ENCODE measurements around the gene FAM193A. TPM values are rescaled to one million over a fixed set of nuclear protein-coding genes. Genes with fewer than 3 reads are reported as not detected.

FAM193A gene
- total and polyA plus RNA-seq, 12 donors = 12.9 to 30.8 (median 23.1) TPM

- WGBS, 4 donors = 88 to 94% (median 91%) methylated on average over 4 of the region's 4 CpGs
- Histone ChIP-seq H3K27ac (no peak overlapping the region), H3K4me3 (no peak overlapping the region), H3K36me3 (replicated peaks in 1 of 2) (no peaks in the 10 kb centered on the region), H3K9me3 (replicated peaks in 1 of 3) (no peaks in the 10 kb centered on the region), H3K4me1 (replicated peaks in 1 of 2) (peaks cover 0 to 34% of the 10 kb centered on the region in 2 donors), H3K27me3 (no peaks in the 10 kb centered on the region)
- no peak for DNase-seq
- intact Hi-C loops (cut with DNase I) = no loop called here
- TF ChIP-seq POLR2A (IDR thresholded peaks at IDR 0.05) (no peak), CTCF (IDR thresholded peaks at IDR 0.05) (no peak)
These were observed 36.4 kb downstream of the FAM193A start for GRCh38 chr4:2572866-2573265.

- Histone ChIP-seq H3K27ac (no peak overlapping the region), H3K27me3 (no peaks in the 10 kb centered on the region), H3K9me3 (replicated peaks in 1 of 3) (no peaks in the 10 kb centered on the region), H3K4me1 (replicated peaks in 1 of 2) (peaks cover 0 to 34% of the 10 kb centered on the region in 2 donors), H3K4me3 (no peak overlapping the region), H3K36me3 (replicated peaks in 1 of 2) (no peaks in the 10 kb centered on the region)
- no peak for TF ChIP-seq CTCF (IDR thresholded peaks at IDR 0.05)
- TF ChIP-seq POLR2A (IDR thresholded peaks at IDR 0.05) = no peak
- DNase-seq = no peak
- WGBS, 4 donors = 84 to 89% (median 88%) methylated on average over 5 to 7 of the region's 7 CpGs
- intact Hi-C loops (cut with DNase I) = no loop called here
These were observed 37.6 kb downstream of the FAM193A start for GRCh38 chr4:2574009-2574408.

- intact Hi-C loops (cut with DNase I) = no loop called here
- Histone ChIP-seq H3K36me3 (replicated peaks in 1 of 2) (no peaks in the 10 kb centered on the region), H3K9me3 (replicated peaks in 1 of 3) (peaks cover 0 to 4% (median 0%) of the 10 kb centered on the region in 3 donors), H3K4me1 (replicated peaks in 1 of 2) (peaks cover 0 to 31% of the 10 kb centered on the region in 2 donors), H3K27ac (no peak overlapping the region), H3K27me3 (no peaks in the 10 kb centered on the region), H3K4me3 (no peak overlapping the region)
- no peak for TF ChIP-seq POLR2A (IDR thresholded peaks at IDR 0.05)
- DNase-seq = peak in 1 of 7 donors; percentile 13
- 82 to 91% (median 88%) methylated on average over 9 of the region's 9 CpGs for WGBS, 4 donors
These were observed 38.4 kb downstream of the FAM193A start for GRCh38 chr4:2574863-2575262.

- Histone ChIP-seq H3K9me3 (replicated peaks in 1 of 3) (peaks cover 0 to 4% (median 0%) of the 10 kb centered on the region in 3 donors), H3K27me3 (no peaks in the 10 kb centered on the region), H3K4me3 (no peak overlapping the region), H3K27ac (no peak overlapping the region), H3K4me1 (replicated peaks in 1 of 2) (peaks cover 0 to 17% of the 10 kb centered on the region in 2 donors), H3K36me3 (replicated peaks in 1 of 2) (no peaks in the 10 kb centered on the region)
- intact Hi-C loops (cut with DNase I) = no loop called here
- TF ChIP-seq POLR2A (IDR thresholded peaks at IDR 0.05) = no peak
- TF ChIP-seq CTCF (IDR thresholded peaks at IDR 0.05) = no peak
- 92 to 100% (median 97%) methylated on average over 3 to 4 of the region's 4 CpGs for WGBS, 4 donors
- DNase-seq = no peak
These were observed 39.8 kb downstream of the FAM193A start for GRCh38 chr4:2576290-2576689.

GRCh38 chr4:2578106-2578505 is 41.7 kb downstream of the FAM193A start:
- no peak overlapping the region for H3K27ac ChIP-seq
- TF ChIP-seq POLR2A (IDR thresholded peaks at IDR 0.05) (no peak), CTCF (IDR thresholded peaks at IDR 0.05) (no peak)
- no peak for DNase-seq
- H3K9me3 ChIP-seq (replicated peaks in 1 of 3) = peaks cover 0 to 4% (median 0%) of the 10 kb centered on the region in 3 donors
- H3K4me1 ChIP-seq (replicated peaks in 1 of 2) = peaks cover 5 to 28% of the 10 kb centered on the region in 2 donors
- intact Hi-C loops (cut with DNase I) = no loop called here
- H3K36me3 ChIP-seq (replicated peaks in 1 of 2) = no peaks in the 10 kb centered on the region
- no peaks in the 10 kb centered on the region for H3K27me3 ChIP-seq
- WGBS, 4 donors = 83 to 86% (median 84%) methylated on average over 4 of the region's 4 CpGs
- no peak overlapping the region for H3K4me3 ChIP-seq

All from adrenal gland (tissue), 12 donors.